HG02870 (cell line): ENCODE data around the gene IFNA13.

ENCODE experiments used
- ATAC-seq: cut with Tn5 transposase; IDR thresholded peaks from one replicate; pipeline ENCODE4 v1.9.1; 2021; ENCODE audit warnings: mild to moderate bottlenecking, moderate library complexity; ENCODE audit not compliant: unreplicated experiment

IFNA13 gene

DNA sequence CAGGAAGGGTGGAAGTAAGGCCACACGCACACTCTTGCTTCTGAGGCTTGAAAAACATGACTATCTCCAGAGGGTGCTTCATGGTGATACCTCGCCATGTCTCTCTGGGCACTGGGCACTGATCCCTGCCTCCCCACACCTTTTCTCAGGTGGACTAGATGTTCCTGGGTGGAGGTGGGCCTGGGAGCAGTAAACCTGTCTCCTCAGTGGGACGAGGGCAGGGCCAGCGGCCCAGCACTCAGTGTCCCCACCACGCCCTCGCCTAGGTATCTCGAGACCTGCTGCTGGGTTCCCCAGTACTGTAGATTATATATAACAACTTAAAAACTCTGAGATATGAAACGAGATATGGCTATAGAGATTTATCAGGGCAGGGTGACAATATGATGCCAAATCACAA, 5.6 kb downstream of the IFNA13 start:
- no peak for ATAC-seq

DNA sequence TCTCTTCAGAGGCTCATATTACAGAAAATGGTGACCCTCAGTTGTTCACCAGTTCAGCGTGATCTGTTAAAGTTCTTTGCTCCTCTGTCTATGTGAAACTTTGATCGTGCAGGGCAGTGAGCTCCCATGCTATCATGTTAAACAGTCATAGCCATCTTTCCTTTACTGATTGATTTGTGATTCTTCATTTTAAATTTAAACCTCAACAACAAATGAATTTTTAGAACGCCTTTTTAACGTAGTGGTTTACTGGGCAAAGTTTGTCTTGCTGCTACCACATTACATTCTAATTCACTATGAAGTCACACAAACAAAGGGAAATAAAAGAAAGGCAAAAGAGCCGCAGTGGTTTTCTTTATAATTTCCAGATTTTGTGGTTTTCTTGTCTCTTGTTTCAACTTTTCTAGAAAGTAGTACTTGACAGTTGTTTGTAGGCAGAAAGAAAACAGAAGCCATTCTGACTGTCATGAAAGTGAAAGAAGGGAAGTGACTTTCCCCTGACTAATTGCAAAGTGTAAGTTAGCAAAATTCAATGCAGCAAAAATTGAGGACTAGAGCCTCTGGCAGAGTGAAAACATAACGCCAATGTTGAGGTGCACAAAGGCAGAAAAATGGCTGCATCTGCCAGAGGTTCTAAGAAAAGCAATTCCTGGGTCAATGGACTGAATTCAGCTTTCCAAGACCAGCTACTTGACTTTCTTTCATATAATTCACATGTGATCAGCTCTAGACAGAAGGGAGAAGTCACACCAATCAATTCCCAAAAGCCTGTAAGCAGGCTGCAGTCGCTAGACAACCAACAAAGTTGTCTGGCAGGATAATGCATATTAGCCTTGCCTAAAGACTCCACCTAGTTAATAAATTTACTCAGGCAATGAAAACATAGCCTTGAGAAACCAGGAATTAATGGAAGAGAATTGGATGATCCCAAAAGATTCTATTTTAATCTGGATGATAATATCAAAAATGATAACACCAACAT, 10.1 kb downstream of the IFNA13 start:
- peak; percentile 93 for ATAC-seq

DNA sequence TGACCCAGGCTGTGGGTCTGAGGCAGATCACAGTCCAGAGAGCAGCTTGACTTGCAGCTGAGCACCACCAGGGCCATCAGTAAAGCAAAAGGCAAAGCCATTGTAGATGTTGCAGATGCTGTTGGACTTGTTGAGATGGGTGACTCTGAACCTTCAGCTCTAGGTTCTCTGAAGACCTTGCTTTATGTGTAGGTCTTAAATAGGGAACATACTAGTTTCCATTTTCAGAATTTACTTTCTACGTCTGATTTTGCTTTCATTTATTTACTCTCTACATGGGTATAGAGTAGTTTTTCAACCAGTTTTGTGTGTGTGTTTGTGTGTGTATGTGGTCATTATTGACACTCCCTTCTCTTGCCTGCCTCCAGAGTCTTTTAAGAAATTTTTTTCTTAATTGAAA, 17.1 kb downstream of the IFNA13 start, which contains the start of gene IFNA6:
Gene IFNA6, minus strand, starts transcription at position 101 of the 400 bp plus-strand sequence. Its CDS starts 0 bp downstream, at position 101.
- ATAC-seq, result no peak

DNA sequence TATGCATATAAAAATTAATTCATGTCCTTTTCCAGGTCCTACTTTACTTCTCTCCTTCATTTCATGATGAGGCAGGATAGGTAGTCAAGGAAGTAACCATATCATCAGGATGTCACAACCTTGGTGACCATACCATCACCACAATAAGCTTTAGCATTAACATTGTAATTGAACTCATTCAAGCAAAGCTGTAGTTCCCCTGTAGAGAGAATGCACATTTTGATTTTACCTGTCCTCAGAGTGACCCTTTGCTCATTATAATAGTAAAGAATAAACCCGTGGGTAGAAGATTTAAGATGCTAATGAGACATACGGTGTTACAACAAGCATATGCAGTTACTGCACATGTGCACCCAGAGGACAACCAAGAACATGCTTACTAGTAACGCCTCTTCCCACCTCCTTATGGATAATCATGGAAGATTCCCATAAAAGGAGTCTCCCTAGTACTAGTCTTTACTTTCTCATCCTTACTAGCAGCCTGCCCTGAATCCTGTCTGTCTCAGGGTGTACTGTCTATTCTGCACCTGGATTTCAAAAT, 19.4 kb downstream of the IFNA13 start:
- no peak for ATAC-seq

DNA sequence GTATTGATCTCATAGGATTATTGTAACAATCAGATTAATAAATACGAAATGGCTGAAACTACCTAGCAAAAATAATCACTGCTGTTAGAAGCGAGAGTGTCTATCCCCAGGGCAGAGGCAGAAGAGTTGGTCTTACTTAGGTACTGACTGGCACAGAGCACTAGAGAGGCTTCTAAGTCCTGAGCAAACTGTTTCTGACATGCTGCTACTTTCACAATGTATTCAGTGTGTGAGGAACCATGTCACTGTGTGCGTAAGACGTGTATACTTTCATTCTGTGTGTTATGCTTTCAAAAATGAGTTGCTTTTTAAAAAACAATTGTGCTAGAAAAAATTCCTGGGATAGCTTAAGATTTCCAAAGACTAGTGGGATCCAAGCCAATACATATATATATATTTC, 27.1 kb downstream of the IFNA13 start:
- ATAC-seq, result no peak

DNA sequence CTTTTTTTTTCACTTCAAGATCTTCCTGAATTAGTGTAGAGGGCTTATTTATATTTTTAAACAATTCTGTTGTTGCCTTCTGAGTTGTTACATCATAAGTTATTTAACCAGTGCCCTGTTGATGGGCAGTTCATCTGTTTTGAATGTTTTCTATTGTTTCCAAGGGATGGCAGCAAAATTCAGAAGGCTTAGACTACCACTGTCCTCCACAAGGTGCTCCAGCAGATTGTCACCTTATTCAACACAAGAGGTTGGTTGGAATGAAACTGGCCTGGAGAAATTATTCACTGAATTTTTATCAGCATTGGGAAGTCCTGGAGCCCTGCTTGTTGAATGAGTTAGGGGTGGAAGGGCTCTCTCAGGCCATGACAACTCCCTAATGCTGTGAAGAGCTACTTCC, 31.4 kb downstream of the IFNA13 start:
- ATAC-seq, result no peak

DNA sequence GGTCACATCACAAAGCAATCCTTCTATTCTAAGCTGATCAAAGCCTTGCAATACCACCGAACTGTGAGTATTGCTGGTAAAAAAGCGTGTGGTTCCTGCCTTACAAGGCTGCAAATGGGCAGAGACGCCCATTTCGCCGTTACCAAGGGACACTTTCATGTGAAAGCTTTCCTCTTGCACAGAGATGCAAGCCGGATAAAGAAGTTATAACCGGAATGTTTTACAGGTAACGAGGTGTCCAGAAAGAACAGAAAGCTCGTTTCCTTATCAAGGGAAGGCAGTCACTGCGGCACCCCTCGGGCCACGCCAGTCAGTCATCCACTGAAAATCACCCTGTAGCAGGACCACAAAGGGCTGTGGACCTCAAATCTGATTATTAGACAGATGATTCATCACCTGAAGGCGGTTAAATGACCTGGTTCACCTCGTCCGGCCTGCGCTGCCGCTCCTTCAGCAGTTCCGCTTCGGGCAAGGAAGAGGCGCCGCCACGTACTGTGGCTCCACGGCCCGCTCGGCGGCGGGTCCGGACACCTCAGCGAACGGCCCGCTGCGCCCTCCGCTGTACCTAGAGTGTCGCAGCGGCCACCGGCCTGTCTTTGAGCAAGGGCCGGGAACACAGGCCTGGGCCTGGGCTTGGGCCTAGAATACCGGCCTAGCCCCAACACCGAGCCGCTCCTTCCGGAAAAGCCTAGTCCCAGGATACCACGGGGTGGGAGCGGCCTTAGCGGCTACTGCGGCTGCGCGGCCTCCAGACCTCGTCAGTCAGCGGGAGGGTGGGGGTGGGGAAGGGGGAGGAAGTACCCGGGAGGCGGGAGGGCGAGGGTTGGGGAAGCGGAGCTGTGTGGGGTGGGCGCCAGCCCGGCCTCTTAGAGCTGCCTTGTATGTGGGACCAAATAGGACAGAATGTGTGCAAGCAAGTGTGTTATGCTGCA, 32.9 kb downstream of the IFNA13 start, which contains the start of gene KLHL9:
Gene KLHL9, minus strand, starts transcription at position 704 of the 932 bp plus-strand sequence. Its CDS starts 545 bp downstream, at position 159.
- ATAC-seq, result peak; percentile 93

DNA sequence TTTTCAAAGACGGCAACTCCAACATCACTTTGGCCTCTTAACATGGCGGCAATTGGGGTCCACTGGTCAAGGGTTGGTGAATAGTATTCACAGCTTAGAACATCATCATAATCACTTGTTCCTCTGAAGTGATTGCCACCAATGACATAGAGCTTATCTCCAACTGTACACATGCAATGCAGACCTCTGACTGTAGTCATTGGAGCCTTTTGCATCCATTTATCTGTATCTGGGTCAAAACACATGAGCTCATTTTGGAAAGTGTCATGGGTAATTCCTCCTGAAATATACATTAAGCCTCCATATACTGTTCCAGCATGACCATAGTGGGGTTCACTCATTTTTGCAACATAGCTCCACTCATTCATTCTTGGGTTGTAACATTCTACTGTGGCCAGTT, 34.6 kb downstream of the IFNA13 start:
- ATAC-seq, result no peak

DNA sequence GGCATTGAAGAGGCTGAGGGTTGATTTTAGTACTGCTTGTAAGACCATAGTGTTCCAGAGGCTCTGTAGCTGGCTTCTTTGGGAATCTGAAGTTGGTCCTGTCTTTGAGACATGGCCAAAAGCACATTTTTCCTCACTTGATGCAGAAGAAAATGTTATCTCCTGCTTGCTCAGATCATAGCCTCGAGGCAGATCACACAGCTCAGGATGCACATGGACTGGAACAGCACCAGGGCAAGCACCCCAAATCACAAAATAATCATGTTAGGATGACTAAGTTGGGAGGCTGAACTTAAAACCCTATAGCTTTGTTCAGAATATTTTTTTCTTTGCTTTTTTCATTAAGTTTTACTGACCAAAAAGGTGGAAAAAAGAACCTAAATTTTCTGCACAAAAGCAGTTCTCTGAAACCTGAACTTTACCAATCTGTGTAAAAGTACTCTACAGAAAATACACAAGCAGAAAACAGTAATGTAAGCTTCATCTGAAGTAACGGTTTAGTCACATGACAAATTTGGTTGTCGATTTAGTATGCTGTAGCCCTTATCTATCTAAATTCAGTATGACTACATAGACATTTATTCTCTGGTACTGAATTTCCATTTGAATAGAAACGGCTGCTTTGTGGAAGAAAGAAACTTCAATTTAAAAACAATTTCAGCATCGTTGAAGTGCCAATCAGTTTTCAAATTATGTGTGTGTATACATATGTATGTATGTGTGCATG, 36.0 kb downstream of the IFNA13 start:
- ATAC-seq, result no peak

DNA sequence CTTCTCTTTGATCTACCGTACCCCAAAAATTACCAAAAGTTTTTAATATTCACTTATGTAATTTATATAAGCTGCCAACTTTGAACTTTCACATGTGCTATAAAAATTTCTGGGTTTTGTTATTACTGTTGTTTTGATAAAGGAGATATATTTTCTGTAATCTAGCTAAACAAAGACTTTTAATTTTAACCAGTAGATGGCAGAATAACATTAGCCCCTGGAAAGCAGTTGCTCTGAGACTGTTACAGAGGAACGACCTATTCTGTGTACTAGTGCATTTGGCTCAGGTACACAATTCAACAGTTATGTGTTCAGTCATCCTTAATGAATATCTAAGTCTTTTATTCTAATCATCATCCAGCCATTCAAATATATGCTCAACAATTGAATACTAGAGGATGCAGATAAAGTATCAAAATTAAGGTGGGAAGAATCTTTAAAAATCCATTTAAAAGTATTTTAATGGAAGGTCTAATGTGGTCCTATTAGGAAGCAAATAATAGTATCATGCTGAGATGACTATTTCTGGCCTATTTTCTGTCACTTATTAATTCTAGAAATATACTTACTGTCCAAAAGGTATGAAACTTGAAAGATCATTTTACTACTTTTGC, 41.2 kb downstream of the IFNA13 start:
- peak; percentile 79 for ATAC-seq

DNA sequence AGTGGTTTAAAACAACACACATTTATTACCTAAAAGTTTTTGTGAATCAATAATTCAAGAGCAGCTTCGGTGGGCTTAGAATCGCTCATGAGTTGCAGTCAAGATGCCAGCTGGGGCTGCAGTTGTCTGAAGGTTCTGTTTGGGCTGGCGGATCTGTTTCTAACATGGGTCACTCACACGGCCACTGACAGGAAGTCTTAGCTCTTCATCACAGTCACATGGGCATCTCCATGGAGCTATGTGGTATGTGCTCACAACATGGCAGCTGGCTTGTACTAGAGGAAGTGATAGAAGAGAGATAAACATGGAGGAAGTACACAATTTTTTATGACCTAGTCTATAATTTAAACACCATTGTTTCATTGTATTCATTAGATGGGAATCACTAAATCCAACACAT, 43.8 kb downstream of the IFNA13 start:
- ATAC-seq, result no peak

DNA sequence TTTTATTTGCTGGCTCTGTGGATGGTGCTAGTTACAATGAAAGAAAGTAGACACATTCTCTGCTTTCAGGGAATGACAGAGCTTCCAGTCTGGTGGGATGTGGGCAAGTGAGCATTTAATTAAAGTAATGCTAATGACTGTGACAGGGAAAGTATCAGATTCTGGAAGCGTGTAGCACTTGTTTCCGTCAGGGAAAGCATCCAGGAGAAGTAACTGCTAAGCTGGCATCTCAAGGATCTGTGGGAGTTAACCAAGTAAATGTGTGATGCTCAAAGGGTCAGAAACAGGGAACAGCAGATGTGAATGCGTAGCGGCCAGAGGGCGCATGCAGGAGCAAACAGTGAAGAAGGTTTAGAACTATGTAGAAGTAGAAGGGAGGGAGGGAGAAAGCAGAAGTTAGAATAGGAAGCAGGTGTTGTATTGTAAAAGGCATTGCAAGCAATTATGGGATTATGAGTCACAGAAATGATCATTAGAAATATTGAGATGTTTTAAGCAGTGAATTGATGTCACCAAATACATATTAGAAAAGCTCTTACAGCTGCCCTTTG, 44.9 kb downstream of the IFNA13 start:
- no peak for ATAC-seq

DNA sequence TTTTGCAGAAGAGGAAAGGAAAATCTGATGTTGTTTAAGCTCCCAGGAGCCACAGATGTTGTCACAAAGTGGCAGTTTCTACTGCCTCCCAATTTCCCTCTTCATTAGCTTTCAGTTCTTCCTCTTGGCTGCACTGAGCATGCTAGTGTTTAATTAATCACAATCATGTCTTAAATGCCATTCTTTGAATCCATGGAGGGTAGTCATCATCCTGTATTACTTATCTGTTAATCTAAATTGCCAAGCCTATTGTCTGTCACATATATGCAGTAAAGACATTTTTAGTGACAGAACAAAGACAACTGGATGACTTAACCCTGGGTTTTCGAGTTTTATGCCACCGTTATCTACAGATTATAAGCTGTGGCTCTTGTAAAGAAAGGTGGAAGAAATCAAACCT, 47.4 kb downstream of the IFNA13 start:
- ATAC-seq, result no peak

DNA sequence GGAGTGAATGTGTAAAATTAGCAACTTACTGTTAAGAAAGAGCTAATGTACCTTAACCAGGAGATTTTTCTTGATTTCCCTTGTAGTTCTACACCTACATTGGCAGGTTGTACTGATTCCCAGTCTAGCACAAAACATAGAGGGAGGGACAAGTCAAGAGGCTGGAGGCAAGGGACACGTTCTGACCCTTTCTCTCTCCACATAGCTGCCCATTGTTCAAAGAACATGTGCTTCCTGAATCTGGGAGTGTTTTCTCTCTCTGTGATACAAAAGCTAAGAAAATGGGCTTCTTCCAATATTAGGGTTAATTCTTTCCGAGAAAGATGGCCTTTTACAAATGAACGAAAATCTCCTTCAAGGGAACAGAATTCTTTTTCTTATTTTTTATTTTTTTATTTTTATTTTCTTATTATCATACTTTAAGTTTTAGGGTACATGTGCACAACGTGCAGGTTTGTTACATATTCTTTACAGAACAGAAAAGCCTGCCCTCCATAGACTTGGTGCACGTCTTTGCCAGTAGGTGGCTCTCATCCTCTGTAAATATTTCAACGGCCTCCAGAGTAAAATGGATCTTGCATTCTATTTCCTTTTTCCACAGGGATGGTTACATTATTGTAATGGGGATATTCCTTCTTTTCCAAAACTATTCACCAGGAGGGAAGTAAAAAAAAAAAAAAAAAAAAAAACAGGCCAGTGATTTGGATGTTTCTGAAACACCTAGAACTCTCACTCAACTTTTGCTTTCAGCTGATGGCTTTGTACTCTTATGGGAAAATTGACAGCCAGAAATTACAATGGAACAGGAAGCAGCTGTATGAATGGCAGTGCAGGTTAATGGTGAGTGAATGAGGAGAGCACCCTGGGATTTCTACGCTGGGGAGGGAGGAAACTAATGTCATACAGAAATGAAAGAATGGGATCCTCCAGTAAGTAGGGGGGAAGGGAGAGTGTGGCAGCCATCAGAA, 49.6 kb downstream of the IFNA13 start:
- peak; percentile 77 for ATAC-seq
